WTC11 (cell line): ENCODE results near the gene ZIC4. TPM values are rescaled to one million over a fixed set of nuclear protein-coding genes. Genes with fewer than 3 reads are reported as not detected.

Experiments used
- ATAC-seq: fragments of 200-7000 bp; cut with Tn5 transposase; 2 replicates; pipeline ENCODE4 v1.10.0; 2021; ENCODE audit warnings: mild to moderate bottlenecking, moderate library complexity
- CTCF ChIA-PET: fragments of 300-600 bp; sonication (Branson Sonifier 250); formaldehyde crosslinking; loops from one replicate; lab custom pipeline; 2021; ENCODE audit warnings: antibody characterized with exemption; lab: Charles Lee
- POLR2A ChIA-PET: fragments of 350-600 bp; sonication (Branson Sonifier 250); formaldehyde crosslinking; loops from one replicate; lab custom pipeline; 2021; ENCODE audit warnings: antibody characterized with exemption; lab: Charles Lee
- DNase-seq: peaks from one replicate; pipeline ENCODE4 v3.0.0; 2021; ENCODE audit warnings: low spot score
- H3K27ac Mint-ChIP-seq: 2 replicates; pipeline ENCODE4 v1.8.0; 2021; ENCODE audit warnings: mixed read lengths
- H3K27me3 Mint-ChIP-seq: 2 replicates; pipeline ENCODE4 v1.8.0; 2021; ENCODE audit warnings: low read depth, mild to moderate bottlenecking, moderate library complexity, mixed read lengths
- H3K36me3 Mint-ChIP-seq: 2 replicates; pipeline ENCODE4 v1.8.0; 2021; ENCODE audit warnings: mixed read lengths
- H3K4me1 Mint-ChIP-seq: 2 replicates; pipeline ENCODE4 v1.8.0; 2022; ENCODE audit warnings: mixed read lengths
- H3K4me3 Mint-ChIP-seq: 2 replicates; pipeline ENCODE4 v1.8.0; 2021; ENCODE audit warnings: mild to moderate bottlenecking, moderate library complexity, mixed read lengths
- H3K9me3 Mint-ChIP-seq: 2 replicates; pipeline ENCODE4 v1.8.0; 2021; ENCODE audit warnings: mixed read lengths
- ARID4B ChIP-seq: sonication (generic); formaldehyde crosslinking; IDR thresholded peaks from 2 replicates; pipeline ENCODE4 v1.8.0; 2023; ENCODE audit warnings: missing genetic modification reagents, mild to moderate bottlenecking, borderline replicate concordance
- CBFB ChIP-seq: sonication (generic); formaldehyde crosslinking; IDR thresholded peaks from 2 replicates; pipeline ENCODE4 v1.8.1; 2022; ENCODE audit warnings: mild to moderate bottlenecking, low read depth, missing genetic modification reagents
- CDX4 ChIP-seq: fragments of 250-450 bp; sonication (Bioruptor Pico); IDR thresholded peaks from 2 replicates; pipeline ENCODE4 v1.9.0; 2021; ENCODE audit warnings: moderate library complexity, mild to moderate bottlenecking, inconsistent platforms, borderline replicate concordance
- CREM ChIP-seq: sonication (generic); formaldehyde crosslinking; IDR thresholded peaks from 2 replicates; pipeline ENCODE4 v1.8.1; 2022; ENCODE audit warnings: mild to moderate bottlenecking, missing genetic modification reagents, moderate library complexity
- E2F5 ChIP-seq: sonication (generic); formaldehyde crosslinking; IDR thresholded peaks from 2 replicates; pipeline ENCODE4 v1.8.1; 2022; ENCODE audit warnings: mild to moderate bottlenecking, moderate library complexity, missing genetic modification reagents
- ESRRA ChIP-seq: sonication (generic); formaldehyde crosslinking; IDR thresholded peaks from 2 replicates; pipeline ENCODE4 v1.8.1; 2022; ENCODE audit warnings: mild to moderate bottlenecking, missing genetic modification reagents, borderline replicate concordance
- FOXJ3 ChIP-seq: sonication (generic); formaldehyde crosslinking; IDR thresholded peaks from 2 replicates; pipeline ENCODE4 v1.9.0; 2021; ENCODE audit warnings: missing genetic modification reagents, mild to moderate bottlenecking, borderline replicate concordance
- FOXK1 ChIP-seq: sonication (generic); formaldehyde crosslinking; IDR thresholded peaks from 2 replicates; pipeline ENCODE4 v1.8.0; 2022; ENCODE audit warnings: mild to moderate bottlenecking, moderate library complexity, missing genetic modification reagents
- FOXP1 ChIP-seq: sonication (generic); formaldehyde crosslinking; IDR thresholded peaks from 2 replicates; pipeline ENCODE4 v1.8.0; 2022; ENCODE audit warnings: missing genetic modification reagents, mild to moderate bottlenecking, moderate library complexity, borderline replicate concordance
- HMGXB4 ChIP-seq: sonication (generic); formaldehyde crosslinking; IDR thresholded peaks from 2 replicates; pipeline ENCODE4 v1.8.1; 2023; ENCODE audit warnings: mild to moderate bottlenecking, moderate library complexity, missing genetic modification reagents
- IRF2 ChIP-seq: sonication (generic); formaldehyde crosslinking; IDR thresholded peaks from 2 replicates; pipeline ENCODE4 v1.8.0; 2022; ENCODE audit warnings: low read depth, missing genetic modification reagents, borderline replicate concordance
- KAT7 ChIP-seq: sonication (generic); formaldehyde crosslinking; IDR thresholded peaks from 2 replicates; pipeline ENCODE4 v1.8.1; 2023; ENCODE audit warnings: missing genetic modification reagents, mild to moderate bottlenecking, borderline replicate concordance
- MLX ChIP-seq: sonication (generic); formaldehyde crosslinking; IDR thresholded peaks from 2 replicates; pipeline ENCODE4 v1.8.1; 2023; ENCODE audit warnings: mild to moderate bottlenecking, missing genetic modification reagents, moderate library complexity
- RORB ChIP-seq: fragments of 250-450 bp; sonication (Bioruptor Pico); IDR thresholded peaks from 2 replicates; pipeline ENCODE4 v1.9.0; 2021; ENCODE audit warnings: mild to moderate bottlenecking
- TP53 ChIP-seq: sonication (generic); formaldehyde crosslinking; IDR thresholded peaks from 2 replicates; pipeline ENCODE4 v1.8.1; 2023; ENCODE audit warnings: mild to moderate bottlenecking, missing genetic modification reagents
- USF1 ChIP-seq: sonication (generic); formaldehyde crosslinking; IDR thresholded peaks from 2 replicates; pipeline ENCODE4 v1.8.0; 2022; ENCODE audit warnings: mild to moderate bottlenecking, missing genetic modification reagents
- ZBTB21 ChIP-seq: sonication (generic); formaldehyde crosslinking; IDR thresholded peaks from 2 replicates; pipeline ENCODE4 v1.8.1; 2023; ENCODE audit warnings: mild to moderate bottlenecking, missing genetic modification reagents, borderline replicate concordance
- ZNF317 ChIP-seq: sonication (generic); formaldehyde crosslinking; IDR thresholded peaks from 2 replicates; pipeline ENCODE4 v1.8.1; 2023; ENCODE audit warnings: low read depth, mild to moderate bottlenecking, moderate library complexity, missing genetic modification reagents, borderline replicate concordance
- ZNF423 ChIP-seq: fragments of 250-450 bp; sonication (Bioruptor Pico); IDR thresholded peaks from 2 replicates; pipeline ENCODE4 v2.1.2; 2022; ENCODE audit warnings: mild to moderate bottlenecking, moderate library complexity
- total RNA-seq: library from RNA; stranded (reverse); gene quantifications from 3 replicates; pipeline ENCODE4 v1.2.3, GENCODE V29; 2021
- TF ChIP-seq, protein P1 (sequence below): sonication (generic); formaldehyde crosslinking; IDR thresholded peaks from 2 replicates; pipeline ENCODE4 v1.8.0; 2023; ENCODE audit warnings: missing genetic modification reagents
- TF ChIP-seq, protein P2 (sequence below): sonication (generic); formaldehyde crosslinking; IDR thresholded peaks from 2 replicates; pipeline ENCODE4 v1.8.0; 2022; ENCODE audit warnings: mild to moderate bottlenecking, missing genetic modification reagents

The ZIC4 gene
- total RNA-seq, 1 experiment from 2014 or later, result 3.5 TPM

GRCh38 chr3:147410116-147410525 is 3.8 kb upstream of the ZIC4 start:
- H3K27ac Mint-ChIP-seq, result no peak overlapping the region
- no peaks in the 10 kb centered on the region for H3K9me3 Mint-ChIP-seq
- H3K4me1 Mint-ChIP-seq, result peaks cover 76% of the 10 kb centered on the region
- POLR2A ChIA-PET, result interaction anchor here (0.9 to 2.3 kb wide), 4 partner anchors 13 to 18 kb away, joined by 3 to 14 read pairs (median 8); no protein-coding TSS in a partner anchor
- H3K4me3 Mint-ChIP-seq, result peak overlapping the region; percentile 73
- ATAC-seq, result no peak
- CTCF ChIA-PET, result interaction anchor here (1.1 to 3.8 kb wide), 5 partner anchors 13 to 50 kb away, joined by 3 to 37 read pairs (median 10); no protein-coding TSS in a partner anchor
- TF ChIP-seq, protein P1, sequence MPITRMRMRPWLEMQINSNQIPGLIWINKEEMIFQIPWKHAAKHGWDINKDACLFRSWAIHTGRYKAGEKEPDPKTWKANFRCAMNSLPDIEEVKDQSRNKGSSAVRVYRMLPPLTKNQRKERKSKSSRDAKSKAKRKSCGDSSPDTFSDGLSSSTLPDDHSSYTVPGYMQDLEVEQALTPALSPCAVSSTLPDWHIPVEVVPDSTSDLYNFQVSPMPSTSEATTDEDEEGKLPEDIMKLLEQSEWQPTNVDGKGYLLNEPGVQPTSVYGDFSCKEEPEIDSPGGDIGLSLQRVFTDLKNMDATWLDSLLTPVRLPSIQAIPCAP (CRISPR knock-in tag), result 0 out of 2 replicates have a peak, but pooled peaks have one; percentile 49
- TF ChIP-seq, protein P2, sequence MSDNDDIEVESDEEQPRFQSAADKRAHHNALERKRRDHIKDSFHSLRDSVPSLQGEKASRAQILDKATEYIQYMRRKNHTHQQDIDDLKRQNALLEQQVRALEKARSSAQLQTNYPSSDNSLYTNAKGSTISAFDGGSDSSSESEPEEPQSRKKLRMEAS (CRISPR knock-in tag), result peak; percentile 13; the same call in 1 of the 2 replicates
- TF ChIP-seq RORB (CRISPR knock-in tag) (no peak), CBFB (CRISPR knock-in tag) (0 out of 2 replicates have a peak, but pooled peaks have one; percentile 23), KAT7 (peak; percentile 73; the same call in 1 of the 2 replicates), ESRRA (0 out of 2 replicates have a peak, but pooled peaks have one; percentile 34), MLX (CRISPR knock-in tag) (0 out of 2 replicates have a peak, but pooled peaks have one; percentile 30), HMGXB4 (no peak), CREM (CRISPR knock-in tag) (no peak), FOXJ3 (CRISPR knock-in tag) (no peak), FOXP1 (CRISPR knock-in tag) (no peak), ARID4B (CRISPR knock-in tag) (no peak), ZBTB21 (no peak), ZNF423 (CRISPR knock-in tag) (no peak), FOXK1 (0 out of 2 replicates have a peak, but pooled peaks have one; percentile 58), USF1 (CRISPR knock-in tag) (0 out of 2 replicates have a peak, but pooled peaks have one; percentile 13), E2F5 (CRISPR knock-in tag) (no peak), ZNF317 (CRISPR knock-in tag) (no peak), IRF2 (CRISPR knock-in tag) (no peak), CDX4 (no peak), TP53 (CRISPR knock-in tag) (no peak)
- TF ChIP-seq, all 79 proteins: peak for 8
- DNase-seq, result peak; percentile 24
- Mint-ChIP-seq H3K36me3 (peaks cover 3% of the 10 kb centered on the region; the same call in 1 of the 2 replicates), H3K27me3 (peaks cover 99% of the 10 kb centered on the region)
